Nephron progenitor cell (in vitro differentiated cells): ENCODE measurements around the gene MED9.
"Not testable (repeated sequence)": the region's sequence is repeated elsewhere in the genome, so short reads cannot be mapped to it uniquely, and the experiment has no call there.

Experiments used
- DNase-seq: peaks from one replicate; pipeline ENCODE4 v3.0.0; 2021
- H3K27ac Mint-ChIP-seq: 2 replicates; pipeline ENCODE4 v1.8.0; 2021; ENCODE audit warnings: mild to moderate bottlenecking, moderate library complexity, mixed read lengths
- H3K27me3 Mint-ChIP-seq: 2 replicates; pipeline ENCODE4 v1.8.0; 2021; ENCODE audit warnings: mild to moderate bottlenecking, low read depth, mixed read lengths; ENCODE audit not compliant: poor library complexity
- H3K36me3 Mint-ChIP-seq: 2 replicates; pipeline ENCODE4 v1.8.0; 2021; ENCODE audit warnings: low read depth, mixed read lengths
- H3K4me1 Mint-ChIP-seq: 2 replicates; pipeline ENCODE4 v1.8.0; 2021; ENCODE audit warnings: mixed read lengths
- H3K4me3 Mint-ChIP-seq: 2 replicates; pipeline ENCODE4 v1.8.0; 2021; ENCODE audit warnings: mild to moderate bottlenecking, moderate library complexity, mixed read lengths
- H3K9me3 Mint-ChIP-seq: 2 replicates; pipeline ENCODE4 v1.8.0; 2021; ENCODE audit warnings: mild to moderate bottlenecking, moderate library complexity, mixed read lengths
- CTCF ChIP-seq: fragments of 200-600 bp; sonication (generic); IDR thresholded peaks from 2 replicates; pipeline ENCODE4 v1.5.0; 2021; ENCODE audit warnings: antibody characterized with exemption

Gene MED9

GRCh38 chr17:17476865-17477467 lies at the start of gene MED9:
MED9 (plus strand) TSS chr17:17477000; CDS start chr17:17477042, 42 bp downstream.
- Mint-ChIP-seq H3K27ac (peak within 1 kb of the TSS; percentile 97), H3K9me3 (no peaks in the 10 kb centered on the region), H3K4me3 (peak within 1 kb of the TSS; percentile 96), H3K4me1 (peaks cover 31% of the 10 kb centered on the region), H3K27me3 (peaks cover 31% of the 10 kb centered on the region), H3K36me3 (no peaks in the 10 kb centered on the region)
- peak; percentile 96 for DNase-seq
- TF ChIP-seq CTCF = no peak

- H3K27ac Mint-ChIP-seq = no peak overlapping the region
- H3K9me3 Mint-ChIP-seq = peaks cover 17% of the 10 kb centered on the region
- H3K4me1 Mint-ChIP-seq = peaks cover 5% of the 10 kb centered on the region
- DNase-seq = no peak
- TF ChIP-seq CTCF = no peak
- peaks cover 11% of the 10 kb centered on the region for H3K27me3 Mint-ChIP-seq
- peaks cover 4% of the 10 kb centered on the region for H3K36me3 Mint-ChIP-seq
- H3K4me3 Mint-ChIP-seq = no peak overlapping the region
These were observed 47.6 kb upstream of the MED9 start for GRCh38 chr17:17429222-17429621.

GRCh38 chr17:17430924-17431323 lies 45.9 kb upstream of the MED9 start:
- not testable (repeated sequence) for H3K36me3 Mint-ChIP-seq, H3K27ac Mint-ChIP-seq, DNase-seq, H3K4me3 Mint-ChIP-seq
- H3K9me3 Mint-ChIP-seq = peaks cover 12% of the 10 kb centered on the region
- peaks cover 18% of the 10 kb centered on the region for H3K4me1 Mint-ChIP-seq
- peaks cover 15% of the 10 kb centered on the region for H3K27me3 Mint-ChIP-seq

- Mint-ChIP-seq H3K27me3 (peaks cover 15% of the 10 kb centered on the region), H3K9me3 (peaks cover 12% of the 10 kb centered on the region), H3K27ac (no peak overlapping the region), H3K36me3 (peaks cover 4% of the 10 kb centered on the region), H3K4me3 (no peak overlapping the region), H3K4me1 (peaks cover 18% of the 10 kb centered on the region)
- no peak for TF ChIP-seq CTCF
- DNase-seq = no peak
These were observed 45.2 kb upstream of the MED9 start for GRCh38 chr17:17431605-17432004.

- H3K27ac Mint-ChIP-seq = no peak overlapping the region
- H3K9me3 Mint-ChIP-seq = peaks cover 12% of the 10 kb centered on the region
- H3K27me3 Mint-ChIP-seq = peaks cover 14% of the 10 kb centered on the region
- no peak for DNase-seq
- no peak overlapping the region for H3K4me3 Mint-ChIP-seq
- peaks cover 25% of the 10 kb centered on the region for H3K4me1 Mint-ChIP-seq
- peaks cover 4% of the 10 kb centered on the region for H3K36me3 Mint-ChIP-seq
- TF ChIP-seq CTCF = no peak
These were observed 43.6 kb upstream of the MED9 start for GRCh38 chr17:17433000-17433703.

- Mint-ChIP-seq H3K4me3 (no peak overlapping the region), H3K36me3 (peaks cover 4% of the 10 kb centered on the region), H3K27ac (no peak overlapping the region), H3K27me3 (peaks cover 14% of the 10 kb centered on the region), H3K9me3 (peaks cover 11% of the 10 kb centered on the region), H3K4me1 (peaks cover 29% of the 10 kb centered on the region)
- no peak for DNase-seq
- no peak for TF ChIP-seq CTCF
These were observed 42.3 kb upstream of the MED9 start for GRCh38 chr17:17434477-17434876.
